Activated CD4-positive, CD25-positive, alpha-beta regulatory T cell (primary cell): ENCODE data around the gene GNB1L.

Source experiments
- DNase-seq, 4 experiments: peaks; one replicate each; lab custom pipeline; 2025; lab: John Stamatoyannopoulos, UW

Gene GNB1L

DNA sequence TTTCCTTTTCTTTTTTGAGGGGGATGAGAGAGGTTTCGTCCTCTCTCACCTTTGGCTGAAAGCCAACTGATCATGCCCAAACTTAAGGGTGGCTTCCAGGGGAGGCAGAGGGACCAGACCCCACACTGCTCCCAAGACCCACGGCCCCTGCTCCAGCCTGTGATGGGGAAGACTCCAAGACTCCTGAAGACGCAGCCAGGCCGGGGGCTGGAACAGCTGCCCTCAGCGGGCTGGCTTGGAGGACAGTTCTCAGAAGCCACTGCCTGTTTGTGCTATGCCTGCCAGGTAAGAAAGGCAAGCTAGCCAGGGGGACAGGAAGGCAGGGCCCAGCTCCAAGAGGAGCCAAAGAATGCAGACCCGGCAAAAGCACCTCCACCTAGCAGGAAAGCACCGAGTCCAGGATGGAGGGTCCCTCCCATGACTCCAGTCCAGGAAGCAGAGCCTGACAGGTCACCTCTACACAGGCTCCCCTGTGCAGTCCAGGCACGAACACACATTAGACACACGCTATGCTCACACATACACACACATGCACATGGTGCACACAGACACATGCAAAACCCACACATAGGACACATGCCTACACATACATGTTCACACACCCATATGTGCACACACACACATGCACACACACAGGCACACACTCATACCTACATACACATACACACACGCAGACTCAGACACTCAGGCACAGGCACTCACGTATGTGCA is 31.3 kb downstream of the GNB1L start:
- DNase-seq = no peak

DNA sequence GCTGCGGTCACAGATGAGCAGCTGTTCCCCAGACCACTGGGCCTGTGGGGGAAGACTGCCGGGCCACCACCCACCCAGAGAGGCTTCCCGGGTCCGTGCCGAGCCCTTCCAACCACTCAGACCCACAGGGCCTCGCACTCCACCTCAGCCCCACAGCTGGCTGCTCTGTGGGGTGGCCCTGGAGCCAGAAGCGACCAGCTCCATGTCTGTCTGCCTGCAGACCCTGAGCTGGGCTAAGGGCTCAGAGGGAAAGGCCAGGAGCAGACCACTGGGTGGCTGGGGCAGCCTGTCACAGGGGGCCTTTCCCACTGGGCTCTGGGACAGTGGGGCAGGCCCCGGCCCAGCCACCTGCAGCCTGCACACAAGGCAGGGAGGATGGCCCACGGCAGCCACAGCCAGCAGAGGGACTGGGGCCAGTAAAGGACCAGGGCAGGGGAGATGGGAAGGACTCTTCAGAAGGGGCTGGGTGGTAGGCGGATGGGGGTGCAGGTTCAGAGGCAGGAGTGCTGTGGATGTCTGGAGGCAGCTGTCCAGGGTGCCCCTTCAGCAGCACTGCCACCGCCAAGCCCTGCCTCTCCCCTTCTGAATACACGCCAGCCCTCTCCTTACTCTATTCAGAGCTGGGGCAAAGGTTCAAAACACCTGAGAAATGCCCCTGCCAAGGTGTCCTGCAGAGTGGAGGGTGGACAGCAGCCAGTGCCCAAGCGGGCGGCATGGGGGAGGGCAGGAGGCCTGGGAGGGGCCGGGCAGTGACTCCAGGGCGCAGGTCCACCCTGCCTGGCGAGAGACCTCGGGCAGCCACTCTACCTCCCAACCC is 32.2 kb downstream of the GNB1L start:
- DNase-seq = no peak

GRCh38 chr22:19821523-19822300 is 33.0 kb downstream of the GNB1L start:
- DNase-seq = no peak

GRCh38 chr22:19820880-19821522 is 33.7 kb downstream of the GNB1L start:
- DNase-seq = no peak

- DNase-seq = no peak
Observed at GRCh38 chr22:19819911-19820879, 34.5 kb downstream of the GNB1L start.

- DNase-seq = no peak
Observed at GRCh38 chr22:19819208-19819910, 35.3 kb downstream of the GNB1L start.

DNA sequence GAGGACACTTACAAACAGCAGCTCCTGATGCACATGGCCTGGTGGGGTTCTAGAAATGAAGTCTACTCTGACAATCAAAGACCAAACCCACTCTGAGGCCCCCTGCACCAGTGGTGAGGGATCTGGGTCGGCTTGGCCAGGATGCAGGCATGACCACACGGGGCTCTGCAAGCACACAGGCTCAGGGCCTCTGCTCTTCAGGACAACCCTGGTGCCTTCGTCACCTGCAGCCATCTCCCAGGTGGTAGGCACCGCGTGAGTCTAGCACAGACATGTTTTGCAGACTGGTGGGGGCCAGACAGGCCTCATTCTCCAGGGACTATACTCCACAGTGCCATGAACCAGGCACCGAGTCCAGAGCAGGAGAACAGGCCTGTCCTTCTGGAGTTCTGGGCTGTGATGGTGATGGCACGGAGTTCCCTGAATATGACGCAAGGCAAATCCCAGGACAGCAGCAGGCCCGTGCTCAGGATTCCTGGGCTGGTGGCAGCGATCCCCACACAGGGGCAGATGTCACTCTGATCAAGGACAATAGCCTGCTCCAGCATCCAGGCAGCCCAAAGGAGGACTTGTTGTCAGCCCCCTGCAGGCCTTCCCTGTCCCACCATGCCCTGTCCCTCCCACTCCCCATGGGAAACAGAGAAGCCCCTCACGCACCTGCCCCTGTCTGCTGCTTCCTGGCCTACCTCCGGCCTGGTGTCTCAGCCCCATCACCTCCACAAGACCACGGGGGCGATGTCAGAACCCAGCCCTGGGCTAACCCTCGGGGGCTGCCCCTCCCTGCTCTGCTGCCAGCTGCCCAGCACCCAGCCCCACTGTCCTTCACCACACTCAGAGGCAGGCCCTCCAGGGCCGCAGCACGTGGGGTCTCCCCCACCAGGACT is 36.1 kb downstream of the GNB1L start:
- DNase-seq = no peak

DNA sequence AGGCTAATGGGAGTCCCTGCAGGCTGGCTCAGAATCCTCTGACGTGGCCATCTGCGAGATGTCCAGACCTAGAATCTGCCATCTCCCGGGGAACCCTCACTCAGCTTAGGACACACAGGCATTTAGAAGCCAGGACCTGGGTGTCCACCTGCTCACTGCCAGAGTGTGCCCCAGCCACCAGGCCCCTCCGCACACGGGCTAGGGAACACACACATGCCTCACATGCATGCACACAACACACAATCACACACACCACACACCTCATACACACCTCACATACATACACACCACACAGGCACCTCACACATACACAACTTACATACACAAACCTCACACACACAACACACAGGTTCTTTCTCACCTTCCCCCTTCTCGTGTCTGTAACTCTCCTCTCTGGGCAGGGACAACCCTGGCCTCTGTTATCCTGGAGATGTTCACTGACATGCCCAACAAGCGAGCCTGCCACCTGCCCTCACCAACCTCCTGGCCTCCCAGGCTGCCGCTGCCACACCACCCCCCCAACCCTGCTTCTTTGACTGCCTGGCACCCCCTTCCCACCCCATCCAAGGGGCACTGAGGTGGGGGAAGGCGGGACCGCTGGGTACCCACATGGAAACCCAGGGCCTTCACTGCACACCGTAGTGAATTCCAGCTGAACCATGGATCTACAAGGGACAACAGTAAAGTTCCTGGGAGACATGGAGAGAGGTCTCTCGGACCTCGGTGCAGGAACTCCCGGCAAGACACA is 38.1 kb downstream of the GNB1L start:
- DNase-seq = no peak

DNA sequence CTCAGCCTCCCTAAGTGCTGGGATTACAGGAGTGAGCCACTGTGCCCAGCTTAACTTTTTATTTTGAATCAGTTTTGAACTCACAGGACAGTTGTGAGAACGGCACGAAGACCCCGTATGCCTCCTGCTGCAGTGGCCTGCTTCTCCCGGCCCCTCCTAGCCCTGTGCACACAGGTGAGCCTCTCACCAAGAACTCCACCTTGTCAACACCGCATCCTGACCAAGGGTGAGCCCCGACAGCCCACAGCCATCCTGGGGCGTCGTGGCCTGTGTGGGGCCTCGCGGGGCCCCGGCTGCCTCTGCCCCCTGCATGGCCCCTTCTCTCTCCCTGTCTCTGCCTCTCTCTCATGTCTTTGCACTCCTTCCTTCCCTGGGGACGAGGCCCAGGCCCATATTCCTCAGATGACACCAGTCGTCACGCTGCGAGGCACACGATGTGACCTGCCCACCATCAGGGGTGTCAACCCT is 38.8 kb downstream of the GNB1L start:
- no peak for DNase-seq

DNA sequence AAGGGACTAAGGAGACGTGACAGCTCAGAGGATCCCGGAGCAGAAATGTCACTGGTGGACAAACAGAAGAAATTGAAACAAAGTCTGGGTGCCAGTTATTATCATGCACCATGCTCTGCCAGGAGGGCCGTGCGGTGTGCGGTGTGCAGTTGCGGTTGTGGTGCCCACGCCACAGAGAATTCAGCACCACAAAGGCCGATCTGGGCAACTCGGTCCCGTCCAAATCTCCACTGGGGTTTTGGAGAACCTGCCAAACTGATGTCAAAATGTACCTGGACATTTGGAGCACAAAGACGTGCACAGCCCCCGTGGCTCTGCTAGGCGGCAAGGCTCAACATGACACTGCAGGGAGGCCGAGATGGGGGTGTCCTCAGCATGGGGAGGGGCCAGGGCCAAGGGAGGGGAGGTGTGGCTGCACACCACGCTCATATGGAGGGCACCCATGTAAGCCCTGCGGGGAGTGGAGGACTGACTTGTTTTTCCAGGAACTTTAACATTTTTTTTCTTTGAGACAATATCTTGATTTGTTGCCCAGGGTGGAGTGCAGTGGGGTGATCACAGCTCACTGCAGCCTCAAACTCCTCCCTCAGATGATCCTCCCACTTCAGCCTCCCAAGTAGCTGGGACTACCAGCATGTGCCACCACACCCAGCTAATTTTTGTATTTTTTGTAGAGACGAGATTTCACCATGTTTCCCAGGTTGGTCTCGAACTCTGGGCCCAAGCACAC is 39.4 kb downstream of the GNB1L start:
- DNase-seq = no peak

DNA sequence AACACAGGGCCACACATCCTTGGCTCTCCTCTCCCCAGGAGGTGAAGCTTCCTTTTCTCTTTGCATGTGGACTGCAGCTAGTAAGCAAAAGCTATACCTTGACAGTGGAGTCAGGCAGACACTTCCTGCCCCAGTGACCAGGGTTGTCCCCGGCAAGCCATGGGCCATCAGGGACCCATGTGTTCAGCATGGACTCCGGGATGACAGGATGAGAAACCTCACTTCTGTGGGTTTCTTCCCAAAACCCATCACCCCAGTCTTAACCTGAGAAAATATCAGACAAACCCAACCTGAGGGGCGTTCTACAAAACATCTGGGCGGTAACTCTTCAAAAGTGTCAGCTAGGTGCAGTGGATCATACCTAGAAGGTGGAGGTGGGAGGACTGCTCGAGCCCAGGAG is 40.2 kb downstream of the GNB1L start:
- DNase-seq = no peak

GRCh38 chr22:19812910-19813309 is 41.8 kb downstream of the GNB1L start:
- DNase-seq = no peak

- no peak for DNase-seq
Observed at GRCh38 chr22:19811811-19812771, 42.6 kb downstream of the GNB1L start.

DNA sequence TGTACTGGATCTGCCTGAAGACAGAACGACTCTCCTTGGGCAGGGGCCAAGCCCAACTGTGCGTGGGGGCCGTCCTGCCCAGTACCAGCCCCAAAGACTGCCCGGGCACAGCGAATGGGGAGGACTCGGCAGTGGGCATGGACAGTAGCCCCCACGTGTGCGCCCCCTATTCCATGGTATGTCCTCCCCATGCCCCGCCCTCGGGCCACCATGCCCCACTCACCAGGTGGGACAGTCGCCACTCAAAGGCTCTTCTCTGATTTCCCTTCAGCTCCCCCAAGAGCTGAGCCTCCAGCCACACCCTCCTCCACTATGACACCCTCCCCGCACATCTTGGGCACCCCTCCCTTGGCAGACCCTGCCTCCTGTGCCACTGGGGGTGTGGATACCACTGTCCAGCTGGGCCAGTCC is 43.5 kb downstream of the GNB1L start:
- no peak for DNase-seq

- peak in 2 of 4 experiments; percentile 12 to 25 for DNase-seq
Observed at GRCh38 chr22:19810381-19811201, 44.1 kb downstream of the GNB1L start.

GRCh38 chr22:19809741-19810140 is 44.9 kb downstream of the GNB1L start:
- DNase-seq = no peak
